NCI-H69 (cell line): ENCODE data around the gene WDR64.
"Not testable (repeated sequence)": the region's sequence is repeated elsewhere in the genome, so short reads cannot be mapped to it uniquely, and the experiment has no call there.

Source experiments
- DNase-seq: peaks from one replicate; lab custom pipeline; 2025; lab: John Stamatoyannopoulos, UW

The WDR64 gene

DNA sequence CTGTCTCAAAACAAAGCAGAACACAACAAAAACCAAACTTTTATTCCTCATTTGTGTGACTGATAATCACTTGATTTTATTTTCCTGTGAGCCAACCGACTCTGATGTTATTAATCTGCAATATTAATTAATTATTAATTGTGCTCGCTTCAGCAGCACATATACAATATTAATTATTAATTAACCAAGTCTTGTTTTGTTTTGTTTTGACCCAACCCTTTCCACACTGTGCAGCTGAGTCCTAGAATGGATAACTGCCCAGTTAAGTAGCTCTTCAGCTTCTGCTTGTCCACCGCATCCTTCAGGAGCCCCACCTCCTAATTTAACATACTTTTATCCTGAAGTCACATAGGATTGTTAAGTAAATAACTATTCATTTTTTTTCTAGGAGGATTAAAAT, 148.6 kb downstream of the WDR64 start:
- DNase-seq = no peak

DNA sequence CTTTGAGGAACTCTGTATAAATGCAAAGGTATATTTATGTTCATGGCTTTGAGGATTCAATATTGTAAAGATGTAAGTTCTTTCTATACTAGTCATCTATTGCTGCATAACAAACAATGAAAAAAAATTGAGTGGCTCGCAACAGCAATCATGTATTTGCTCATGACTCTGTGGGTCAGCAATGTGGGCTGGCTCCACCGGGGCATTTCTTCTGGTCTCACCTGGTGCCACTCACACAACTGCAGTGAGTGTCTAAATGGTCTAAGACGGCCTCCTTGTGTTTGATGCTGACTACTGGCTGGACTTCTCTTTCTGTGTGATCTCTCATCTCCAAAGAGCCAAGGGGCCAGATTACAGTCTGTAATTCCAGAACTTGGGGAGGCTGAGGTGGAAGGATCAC, 150.8 kb downstream of the WDR64 start:
- no peak for DNase-seq

DNA sequence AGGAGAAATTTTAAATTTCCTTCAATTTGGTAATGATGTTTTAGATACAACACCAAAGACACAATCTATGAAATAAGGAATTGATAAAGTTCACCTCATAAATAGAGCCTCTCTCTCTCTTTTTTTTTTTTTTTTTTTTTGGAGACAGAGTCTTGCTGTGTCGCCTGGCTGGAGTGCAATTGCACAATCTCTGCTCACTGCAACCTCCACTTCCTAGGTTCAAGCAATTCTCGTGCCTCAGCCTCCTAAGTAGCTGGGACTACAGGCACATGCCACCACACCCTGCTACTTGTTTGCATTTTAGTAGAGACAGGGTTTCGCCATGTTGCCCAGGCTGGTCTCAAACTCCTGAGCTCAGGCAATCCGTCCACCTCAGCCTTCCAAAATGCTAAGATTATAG, 152.6 kb downstream of the WDR64 start:
- DNase-seq = not testable (repeated sequence)

DNA sequence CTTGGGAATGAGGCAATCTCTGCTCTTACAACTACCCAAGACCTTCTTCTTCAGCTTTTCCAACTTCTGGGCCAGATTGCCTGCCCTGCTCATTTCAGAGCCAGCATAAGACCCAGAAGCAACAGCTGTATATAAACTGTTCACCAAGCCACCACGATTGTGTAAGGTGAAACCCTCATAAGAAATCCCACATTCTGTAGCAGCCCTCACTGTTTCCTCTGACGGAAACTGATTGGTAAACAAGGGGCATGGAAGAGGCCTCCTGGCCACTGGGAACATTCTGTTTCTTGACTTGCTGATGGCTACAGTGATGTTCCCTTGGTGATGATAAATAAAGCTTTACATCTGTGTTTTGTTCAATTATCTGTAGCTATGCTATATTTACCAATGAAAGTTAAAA, 156.2 kb downstream of the WDR64 start:
- no peak for DNase-seq

DNA sequence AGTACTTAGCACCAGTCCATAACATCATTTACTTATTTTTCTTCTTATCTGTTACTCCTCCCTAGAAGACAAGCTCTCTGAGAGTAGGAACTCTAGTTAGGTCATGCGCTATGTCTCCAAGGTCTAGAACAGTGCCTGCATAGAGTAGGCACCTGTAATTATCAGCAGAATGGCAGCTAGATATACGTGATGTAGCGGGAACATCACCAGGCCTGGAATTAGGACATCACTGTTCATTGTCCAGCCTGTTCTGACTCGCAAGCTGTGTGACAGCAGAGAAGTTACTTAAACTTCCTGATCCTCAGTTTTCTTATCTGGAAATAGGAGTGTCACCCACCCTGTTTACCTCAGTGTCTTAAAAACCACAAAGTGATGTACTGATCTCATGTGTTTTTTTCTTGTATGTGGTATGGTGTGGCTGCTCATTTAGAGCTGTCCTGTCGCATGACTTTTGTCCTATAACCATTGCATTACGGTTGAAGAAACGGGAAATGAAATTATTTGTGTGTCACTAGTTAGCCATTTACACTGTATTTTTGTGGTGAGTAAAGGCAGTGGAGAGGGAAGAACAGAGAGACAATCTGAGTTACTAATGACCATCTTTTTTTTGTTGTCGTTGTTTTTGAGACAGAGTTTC, 158.8 kb downstream of the WDR64 start:
- DNase-seq = no peak

DNA sequence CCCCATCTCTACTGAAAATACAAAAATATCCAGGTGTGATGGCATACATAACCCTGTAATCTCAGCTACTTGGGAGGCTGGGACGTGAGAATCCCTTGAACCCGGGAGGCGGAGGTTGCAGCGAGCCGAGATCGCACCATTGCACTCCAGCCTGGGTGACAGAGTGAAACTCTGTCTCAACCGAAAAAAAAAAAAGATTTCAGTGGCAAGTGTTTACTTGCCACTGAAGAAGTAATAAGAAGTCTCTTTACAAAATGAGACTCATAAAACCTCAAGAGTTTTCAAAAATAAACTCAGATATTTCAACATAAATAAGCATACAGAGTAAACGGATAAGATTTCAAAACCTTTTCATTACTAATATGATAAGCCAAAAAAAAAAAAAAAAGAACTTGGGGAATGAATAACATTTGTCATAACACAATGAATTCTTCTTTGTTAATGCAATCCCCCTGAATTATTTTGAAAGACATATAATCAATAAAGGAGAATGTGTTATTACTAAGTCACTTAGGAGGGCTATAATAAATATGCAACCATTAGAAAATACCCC, 161.8 kb downstream of the WDR64 start:
- DNase-seq = no peak

DNA sequence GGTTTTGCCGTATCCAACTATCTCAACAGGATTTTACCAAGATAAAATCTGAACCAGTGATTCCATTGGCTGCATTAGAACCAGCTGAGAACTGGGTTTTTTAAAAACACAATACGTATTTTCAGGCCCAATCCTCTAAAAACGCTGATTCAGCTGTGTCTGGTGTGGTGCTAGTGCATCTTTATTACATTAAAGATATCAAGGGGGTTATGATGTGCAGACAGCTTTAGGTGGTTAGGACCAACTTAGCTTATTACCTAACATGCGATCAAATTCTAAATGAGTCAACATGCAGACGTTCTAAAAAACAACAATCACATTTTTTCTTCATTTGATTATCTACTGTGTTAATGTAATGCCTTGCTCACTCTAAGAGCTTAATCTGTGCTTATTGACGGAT, 163.9 kb downstream of the WDR64 start:
- DNase-seq = no peak

DNA sequence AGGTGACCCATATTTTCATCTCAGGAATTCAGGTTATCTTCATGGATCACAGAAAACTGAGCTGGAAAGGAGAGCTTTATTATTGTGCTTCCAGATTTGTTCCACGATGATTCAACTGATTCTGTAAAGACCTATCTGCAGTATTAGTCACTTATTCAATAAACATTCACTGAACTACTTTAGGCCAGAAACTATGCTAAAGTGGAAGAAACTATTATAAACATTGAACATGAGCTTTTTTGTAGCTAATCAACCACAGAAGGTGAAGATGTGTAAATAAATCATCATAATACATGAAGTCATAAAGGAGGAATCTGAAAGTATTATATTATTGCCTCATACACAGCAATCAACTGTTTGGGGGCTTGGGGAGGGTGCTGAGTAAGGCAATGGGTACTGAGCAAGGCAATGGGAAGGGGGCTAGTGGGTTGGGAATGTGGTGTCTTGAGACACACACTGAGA, 165.3 kb downstream of the WDR64 start:
- DNase-seq = no peak

DNA sequence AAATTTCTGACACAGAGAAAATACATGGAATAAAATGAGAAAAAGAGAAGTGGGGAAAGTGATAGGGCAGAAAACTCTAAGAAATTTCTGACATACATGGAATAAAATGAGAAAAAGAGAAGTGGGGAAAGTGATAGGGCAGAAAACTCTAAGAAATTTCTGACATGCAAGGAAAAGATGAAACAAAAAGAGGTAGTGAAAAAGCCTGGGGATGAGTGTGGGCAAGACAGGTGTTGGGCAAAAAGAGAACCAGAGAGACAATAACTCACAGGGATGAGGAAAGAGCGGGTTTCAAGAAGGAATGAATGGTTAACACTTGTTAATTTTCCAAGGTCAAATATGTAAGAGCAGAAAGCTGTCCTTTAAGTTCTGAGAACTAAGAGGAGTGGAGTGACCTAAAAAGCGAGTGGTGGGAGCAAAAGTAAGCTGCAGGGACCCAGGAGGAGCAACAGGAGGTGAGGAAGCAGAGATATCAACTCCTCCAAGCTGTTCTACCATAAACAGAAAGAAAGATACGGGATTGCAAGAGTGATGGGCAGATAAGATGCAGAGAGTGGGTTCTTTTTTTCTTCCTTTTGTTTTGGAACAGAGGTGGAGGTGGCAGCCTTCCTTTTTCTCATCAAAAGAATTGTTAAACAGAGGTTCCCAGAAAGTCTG, 166.0 kb downstream of the WDR64 start:
- no peak for DNase-seq

DNA sequence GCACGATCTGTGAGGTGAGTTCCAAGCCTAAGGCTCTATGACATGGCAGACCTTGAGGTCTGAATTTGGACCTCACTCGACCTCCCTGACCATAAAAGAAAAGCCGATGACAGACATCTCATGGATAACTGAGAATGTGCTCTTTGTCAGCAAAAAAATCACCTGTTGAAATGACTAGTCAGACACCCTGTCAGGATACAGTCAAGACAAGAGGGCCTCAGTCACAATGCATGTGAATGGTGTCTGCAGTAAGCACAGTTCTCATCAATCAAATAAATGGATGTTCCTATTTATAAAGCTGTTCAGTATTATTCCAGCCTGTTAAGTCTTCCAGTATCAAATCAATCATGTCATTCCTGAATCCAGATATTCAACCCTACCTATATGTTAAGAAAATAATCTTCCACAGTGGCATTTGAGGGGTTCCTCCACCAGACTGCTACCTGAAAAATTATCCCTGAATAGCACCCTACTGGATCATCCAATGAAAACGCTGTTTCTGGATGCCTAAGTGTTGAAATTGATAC, 167.3 kb downstream of the WDR64 start:
- DNase-seq = no peak

DNA sequence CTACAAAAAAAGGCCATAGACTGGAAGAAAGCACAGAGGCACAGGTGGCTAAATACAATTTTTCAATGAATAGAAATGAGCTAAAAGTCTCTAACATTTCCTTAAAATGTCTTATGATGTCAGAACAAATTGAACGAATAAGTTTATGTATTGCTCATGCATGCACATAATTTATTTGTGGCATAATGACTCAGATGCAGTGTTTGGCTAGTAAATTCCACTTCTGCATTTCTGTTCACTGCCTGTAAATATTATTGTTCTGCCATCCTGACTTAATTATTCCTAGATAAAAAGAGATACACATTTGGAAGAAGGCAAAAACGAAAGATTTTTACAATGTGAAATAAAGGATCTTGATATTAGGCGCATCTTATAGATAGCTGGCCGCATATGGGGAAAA, 169.3 kb downstream of the WDR64 start:
- DNase-seq = no peak

DNA sequence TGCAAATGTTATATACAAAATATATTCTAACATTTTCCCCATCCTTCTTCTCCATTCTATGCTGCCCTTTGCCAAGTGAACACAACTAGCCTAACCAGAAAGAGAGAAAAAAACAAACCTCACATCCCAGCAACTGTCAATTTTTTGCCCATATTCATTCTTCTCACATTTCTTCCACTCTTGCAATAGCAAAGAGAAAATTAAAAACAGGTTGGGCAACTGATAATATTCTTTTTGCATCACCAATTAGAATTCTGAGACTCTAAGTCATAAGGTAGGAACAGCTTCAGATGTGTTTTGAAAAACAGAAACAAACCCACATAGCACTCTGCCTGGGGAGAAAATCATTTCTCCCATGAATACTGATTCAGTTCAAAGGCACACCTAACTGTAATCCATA, 170.8 kb downstream of the WDR64 start:
- DNase-seq = no peak

DNA sequence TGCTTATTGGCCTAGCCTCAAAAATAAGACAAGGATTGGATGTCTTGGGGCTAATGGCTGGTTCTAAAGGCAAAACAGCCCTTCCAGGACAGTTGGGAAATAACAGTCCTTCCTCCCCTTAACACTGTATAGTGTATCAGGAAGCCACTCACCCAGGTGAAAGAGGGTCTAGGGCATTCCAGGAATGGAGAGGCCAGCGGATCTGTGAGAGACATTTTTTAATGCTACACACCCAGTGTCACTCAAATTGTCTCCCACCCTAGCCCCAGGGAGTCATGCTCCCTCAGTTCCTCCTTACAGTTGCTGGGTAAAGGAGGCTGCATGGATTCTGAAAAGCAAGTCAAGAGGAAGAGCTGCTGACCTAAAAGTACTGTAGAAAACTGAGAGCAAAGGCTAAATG, 171.8 kb downstream of the WDR64 start:
- no peak for DNase-seq

DNA sequence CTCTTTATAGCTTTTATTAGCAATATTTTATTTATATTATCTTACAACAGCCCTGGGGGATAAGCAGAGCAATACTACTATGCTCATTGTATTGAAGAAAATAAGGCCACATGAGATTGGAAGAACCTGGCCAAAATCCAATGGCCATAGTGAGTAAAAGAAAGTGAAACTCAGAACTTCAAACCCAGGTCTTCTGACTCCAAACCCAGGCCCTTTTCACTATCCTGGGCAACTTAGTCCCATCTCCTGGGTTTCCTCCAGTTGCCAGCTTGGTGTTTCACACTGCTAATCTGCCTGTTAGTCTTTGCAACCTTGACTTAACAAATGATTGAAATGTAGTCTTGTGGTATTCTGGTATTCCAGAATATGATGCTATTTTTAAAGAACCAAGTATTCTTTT, 173.5 kb downstream of the WDR64 start:
- DNase-seq = no peak

DNA sequence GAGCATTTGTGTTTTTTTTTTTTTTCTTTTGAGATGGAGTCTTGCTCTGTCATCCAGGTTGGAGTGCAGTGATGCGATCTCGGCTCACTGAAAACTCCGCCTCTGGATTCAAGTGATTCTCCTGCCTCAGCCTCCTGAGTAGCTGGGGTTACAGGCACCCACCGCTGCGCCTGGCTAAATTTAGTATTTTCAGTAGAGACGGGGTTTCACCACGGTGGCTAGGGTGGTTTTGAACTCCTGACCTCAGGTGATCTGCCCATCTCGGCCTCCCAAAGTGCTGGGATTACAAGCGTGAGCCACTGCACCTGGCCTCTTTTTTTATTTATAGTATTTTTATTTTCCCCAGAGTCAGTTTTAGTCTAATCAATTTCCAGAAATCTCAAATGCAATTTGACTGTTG, 174.5 kb downstream of the WDR64 start:
- not testable (repeated sequence) for DNase-seq

DNA sequence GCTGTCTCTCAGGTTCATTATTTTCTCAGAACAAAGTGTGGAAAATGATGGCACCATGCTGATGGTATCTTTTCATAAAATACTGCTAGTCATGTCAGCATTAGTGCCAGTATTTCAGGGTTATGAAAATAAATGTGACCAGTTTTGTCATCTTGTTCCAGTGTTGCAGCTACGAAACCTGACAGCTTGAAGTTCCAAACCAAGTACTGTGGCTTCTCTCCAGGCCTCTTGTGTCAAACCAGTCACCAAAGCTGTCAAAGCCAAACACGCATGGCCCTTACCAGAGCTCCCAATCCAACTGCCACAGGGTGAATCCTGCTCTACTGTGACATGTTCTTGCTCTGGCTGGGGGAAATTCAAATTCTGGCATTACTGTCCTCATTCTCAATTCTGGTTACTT, 175.2 kb downstream of the WDR64 start:
- no peak for DNase-seq

DNA sequence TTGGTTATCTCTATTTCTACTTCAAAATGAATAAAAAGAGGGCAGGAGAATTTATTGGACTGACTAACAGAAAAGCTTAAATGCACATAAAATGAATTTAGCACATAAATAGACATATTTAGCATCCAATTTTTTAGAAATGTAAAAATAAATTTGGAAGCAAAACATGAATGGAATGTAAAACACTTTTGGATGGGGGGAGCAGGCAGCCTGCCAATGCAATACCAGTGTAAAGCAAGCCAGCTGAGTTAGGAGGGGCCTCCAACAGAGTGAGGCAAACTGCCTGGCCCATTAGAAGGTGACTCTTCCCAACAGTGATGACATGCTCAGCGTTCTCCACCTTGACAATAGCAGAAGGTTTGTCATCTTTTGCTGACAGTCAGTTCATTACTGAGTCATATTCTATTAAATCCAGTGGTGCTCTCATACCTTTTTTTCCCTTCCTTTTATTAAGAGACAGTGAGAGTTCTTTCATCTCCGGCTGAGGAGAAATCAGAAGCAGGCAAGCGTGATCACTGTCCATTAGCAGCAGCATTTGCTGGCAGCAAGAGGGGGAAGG, 176.5 kb downstream of the WDR64 start:
- no peak for DNase-seq

DNA sequence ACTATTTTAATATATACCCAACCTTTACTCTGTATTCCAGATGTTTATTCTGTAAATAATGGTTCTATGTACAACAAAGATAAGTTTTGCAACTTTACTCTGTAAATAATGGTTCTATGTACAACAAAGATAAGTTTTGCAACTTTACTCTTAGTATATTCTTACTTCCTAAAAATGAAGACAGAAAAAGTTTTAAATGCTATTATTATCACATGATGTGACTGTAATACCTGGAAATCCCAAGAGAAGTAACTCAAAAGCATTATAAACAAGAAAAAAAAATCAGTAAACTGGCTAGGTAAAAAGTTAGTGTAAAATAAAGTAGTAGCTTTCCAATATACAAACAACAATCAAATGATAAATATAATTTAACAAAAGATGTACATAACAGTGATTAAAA, 177.4 kb downstream of the WDR64 start:
- no peak for DNase-seq

DNA sequence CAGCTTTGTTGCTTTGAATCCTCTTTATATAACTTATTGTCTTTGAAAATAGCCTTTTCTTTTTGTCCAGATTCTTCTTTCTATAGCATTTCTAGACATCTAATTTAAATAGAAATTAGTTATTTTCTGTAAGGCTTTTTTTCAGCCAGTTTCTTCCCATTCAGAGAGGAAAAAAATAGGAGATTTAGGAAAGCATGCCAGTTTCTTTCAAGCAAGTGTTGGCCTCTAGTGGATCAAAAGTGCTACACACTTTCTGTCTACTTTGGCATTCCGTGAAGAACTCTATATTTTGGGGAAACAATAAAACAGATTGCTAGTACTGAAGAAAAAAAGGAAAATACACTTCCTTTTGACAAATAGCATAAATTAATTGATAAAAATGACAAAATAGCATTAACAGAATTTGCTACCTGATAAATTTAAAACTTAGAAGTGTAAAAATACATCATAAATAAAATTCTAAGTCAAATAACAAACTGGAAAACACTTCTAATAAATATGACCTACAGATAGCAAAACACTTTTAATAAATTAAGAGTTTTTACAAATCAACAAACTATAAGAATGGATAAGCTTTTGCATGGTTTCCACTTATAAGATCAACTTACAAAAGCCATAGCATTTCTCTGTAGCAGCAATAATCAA, 182.8 kb downstream of the WDR64 start:
- peak; percentile 59 for DNase-seq

DNA sequence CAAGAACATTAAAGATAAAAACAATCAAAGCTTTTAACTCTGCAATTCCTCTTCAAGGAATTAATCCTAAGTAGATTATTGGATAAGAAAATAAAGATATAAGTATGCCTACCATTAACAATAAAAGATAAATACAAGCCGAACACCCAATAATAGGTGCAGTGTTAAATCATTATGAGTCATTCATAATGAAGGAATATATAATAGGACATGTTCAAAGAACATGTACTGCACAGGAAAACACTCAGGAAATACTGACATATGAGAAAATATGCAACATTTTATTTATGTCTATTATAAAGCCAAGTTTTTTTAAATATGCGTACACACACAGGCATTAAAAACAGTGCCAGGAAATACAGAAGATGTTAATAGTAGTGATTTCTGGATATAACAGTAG, 184.9 kb downstream of the WDR64 start:
- no peak for DNase-seq

DNA sequence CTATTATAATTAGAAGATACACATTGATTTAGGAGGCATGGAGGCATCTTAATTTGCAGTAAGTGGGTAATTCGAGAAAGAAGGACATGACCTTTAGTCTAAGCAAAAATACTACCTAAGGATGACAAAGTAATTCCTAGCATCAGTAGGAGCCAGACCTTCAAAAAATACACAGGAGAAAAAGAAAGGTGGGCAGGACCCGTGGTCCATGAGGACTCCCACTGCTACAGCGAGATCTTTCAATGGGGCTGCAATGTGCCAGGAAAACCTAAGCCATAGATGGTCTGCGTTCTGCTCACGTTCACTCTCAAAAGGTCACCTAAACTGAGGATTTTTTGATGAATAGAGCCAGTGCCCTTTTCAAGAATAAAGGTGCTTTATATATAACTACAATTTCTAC, 185.3 kb downstream of the WDR64 start:
- no peak for DNase-seq

DNA sequence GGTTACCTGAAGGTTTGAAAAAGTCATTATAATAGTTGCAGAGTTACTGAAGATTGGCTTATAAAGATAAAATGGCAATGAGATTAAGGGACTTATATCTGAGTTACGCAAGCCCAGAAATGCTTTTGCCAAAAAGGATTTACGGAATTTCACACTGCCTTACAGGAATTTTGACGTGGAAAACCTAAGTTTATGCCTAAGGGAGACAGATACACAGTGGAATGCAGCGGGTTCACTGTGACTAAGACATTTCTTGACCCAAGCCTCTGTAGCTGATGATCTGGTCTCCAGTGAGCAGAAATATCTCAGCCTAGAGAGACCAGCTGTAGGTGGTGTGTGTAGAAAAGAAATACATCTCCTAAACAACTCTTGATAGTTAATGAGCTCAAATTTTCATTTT, 185.8 kb downstream of the WDR64 start:
- no peak for DNase-seq

DNA sequence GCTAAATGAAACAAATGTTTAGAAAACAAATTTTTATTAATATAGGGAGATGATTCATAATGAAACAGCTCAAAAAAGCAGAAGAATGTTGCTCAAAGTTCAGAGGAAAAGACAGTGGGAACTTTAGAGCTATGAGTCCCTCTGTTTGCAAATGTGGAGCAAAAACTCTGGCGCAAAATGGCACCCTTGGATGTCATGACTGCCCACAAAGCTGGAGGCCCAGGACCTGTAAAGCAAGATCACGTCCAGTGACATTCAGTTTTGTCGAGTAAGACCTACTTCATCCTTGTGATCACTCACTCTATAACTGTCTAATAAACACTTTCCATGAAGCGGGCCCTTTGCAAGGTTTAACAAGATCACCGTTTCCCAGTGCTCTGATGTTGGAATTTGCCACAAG, 186.8 kb downstream of the WDR64 start:
- DNase-seq = no peak
